HepG2 (cell line): ENCODE results near the gene LCP2.

Experiments used
- E2F1 ChIP-seq: sonication (generic); formaldehyde crosslinking; IDR thresholded peaks from 2 replicates; pipeline ENCODE4 v1.5.0; 2020; ENCODE audit warnings: missing genetic modification reagents
- SMAD1 ChIP-seq: sonication (generic); formaldehyde crosslinking; IDR thresholded peaks from 2 replicates; pipeline ENCODE4 v1.4.0; 2020; ENCODE audit warnings: missing genetic modification reagents, low read depth, mild to moderate bottlenecking, borderline replicate concordance
- ZNF75D ChIP-seq: sonication (generic); formaldehyde crosslinking; IDR thresholded peaks from 2 replicates; pipeline ENCODE4 v1.8.1; 2023; ENCODE audit warnings: missing genetic modification reagents, mild to moderate bottlenecking, borderline replicate concordance

DNA sequence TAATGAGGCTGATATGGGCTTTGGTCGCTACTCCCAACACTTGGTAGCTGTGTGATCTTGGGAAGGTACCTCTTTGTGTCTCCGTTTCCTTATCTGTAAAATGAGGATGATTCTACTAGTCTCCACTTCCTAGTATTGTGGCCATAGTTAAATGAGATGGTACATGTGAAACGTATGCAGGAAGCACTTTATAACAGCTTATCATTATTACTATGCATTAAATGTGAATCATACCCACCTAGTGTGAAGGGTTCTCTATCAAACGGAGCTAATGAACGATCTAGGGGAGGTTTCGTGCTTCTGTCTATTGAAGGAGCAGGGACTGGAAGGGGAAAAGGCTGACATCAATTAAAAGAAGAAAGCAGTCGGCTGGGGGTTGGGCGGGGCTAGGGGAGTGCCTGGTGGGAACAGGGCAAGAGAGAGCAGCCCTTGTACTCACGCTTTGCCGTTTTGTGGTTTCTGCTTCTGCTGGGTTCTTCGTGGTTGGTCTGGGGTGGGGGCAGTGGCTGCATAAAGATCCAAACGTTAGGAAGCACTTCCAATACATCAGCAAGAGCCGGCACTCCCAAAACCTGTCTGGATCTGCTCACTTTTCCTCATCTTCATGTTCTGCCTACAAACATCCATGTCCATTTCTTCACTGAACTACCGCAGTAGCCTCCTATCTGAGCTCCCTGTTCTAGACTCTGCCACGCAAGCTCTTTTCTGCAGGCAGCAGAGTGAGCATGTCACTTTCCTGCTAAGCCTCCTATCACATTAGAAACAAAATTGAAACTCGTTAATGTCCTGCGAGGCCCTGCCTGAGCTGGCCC lies 30.8 kb downstream of the LCP2 start:
- TF ChIP-seq ZNF75D (CRISPR knock-in tag): no peak
- TF ChIP-seq SMAD1 (CRISPR knock-in tag): no peak
- TF ChIP-seq E2F1 (CRISPR knock-in tag): no peak
